Gastrocnemius medialis (tissue), 4 donors: ENCODE data around the gene IL16. TPM values are rescaled to one million over a fixed set of nuclear protein-coding genes. Genes with fewer than 3 reads are reported as not detected.

Experiments
- ATAC-seq, 2 donors: fragments of 150-250 bp; one replicate each; pipeline ENCODE4 v1.9.1; 2016
- DNase-seq, 2 donors: peaks; one replicate each; pipeline ENCODE4 v3.0.0-alpha.2; 2019
- H3K27ac ChIP-seq, 4 donors: fragments of 200-600 bp; sonication (generic); 1 replicate in 1 of 4; 2 replicates in 3 of 4; pipeline ENCODE4 v1.5.1; 2016 to 2018; ENCODE audit warnings: mild to moderate bottlenecking in 2 of 4, moderate library complexity in 1 of 4
- H3K27me3 ChIP-seq, 3 donors: fragments of 200-600 bp; sonication (generic) in 2 of 3; 1 replicate in 1 of 3; 2 replicates in 2 of 3; pipeline versions ENCODE4 v1.5.1 to v1.6.0; 2016 to 2019; ENCODE audit warnings: mild to moderate bottlenecking in 1 of 3, moderate library complexity in 1 of 3
- H3K36me3 ChIP-seq, 2 donors: fragments of 200-600 bp; sonication (generic) in 1 of 2; one replicate each; pipeline ENCODE4 v1.5.1; 2017 to 2018
- H3K4me1 ChIP-seq, 2 donors: fragments of 200-600 bp; sonication (generic) in 1 of 2; one replicate each; pipeline ENCODE4 v1.5.1; 2016 to 2017; ENCODE audit warnings: mild to moderate bottlenecking in 2 of 2
- H3K4me3 ChIP-seq, 4 donors: fragments of 200-600 bp; sonication (generic) in 3 of 4; 1 replicate in 1 of 4; 2 replicates in 3 of 4; pipeline ENCODE4 v1.5.1; 2016 to 2019; ENCODE audit warnings: mild to moderate bottlenecking in 2 of 4
- H3K9me3 ChIP-seq, 3 donors: fragments of 200-600 bp; sonication (generic) in 2 of 3; 1 replicate in 1 of 3; 2 replicates in 2 of 3; pipeline ENCODE4 v1.5.1; 2016 to 2019
- CTCF ChIP-seq, 5 experiments: fragments of 450-650 bp in 3 of 5; fragments of 200-600 bp in 2 of 5; sonication (generic) in 2 of 5; IDR thresholded peaks in 4 of 5; conservative IDR thresholded peaks in 1 of 5; 1 replicate in 4 of 5; 2 replicates in 1 of 5; pipeline ENCODE4 v1.5.1; 2016 to 2019; ENCODE audit warnings: antibody characterized with exemption in 5 of 5, mild to moderate bottlenecking in 3 of 5, moderate library complexity in 3 of 5
- POLR2A ChIP-seq, 2 donors: fragments of 450-650 bp; IDR thresholded peaks; one replicate each; pipeline ENCODE4 v1.6.1; 2017; ENCODE audit warnings: antibody characterized with exemption in 2 of 2, mild to moderate bottlenecking in 2 of 2, moderate library complexity in 2 of 2
- in situ Hi-C, 4 donors: fragments of 200-750 bp; cut with MboI; loops; one replicate each; pipeline versions ENCODE4 v1.15.0 to v1.8.0; 2017; ENCODE audit warnings: low sequenced_read_pairs in 4 of 4
- intact Hi-C: fragments of 100-400 bp; cut with DNase I; formaldehyde crosslinking; loops from one replicate; pipeline ENCODE4 v1.15.1; 2023; ENCODE audit warnings: low total_unique reads
- total RNA-seq, 4 donors: library from RNA; depleted of rRNA; stranded (reverse); fragments of >200 nt; gene quantifications; one replicate each; pipeline versions ENCODE4 v1.1.0 to v1.2.3, GENCODE V29; 2016

The IL16 gene
- total RNA-seq, 4 donors from 2014 or later: 3.3 to 4.5 (median 4.3) TPM

- no peak for ATAC-seq
- H3K4me1 ChIP-seq: peaks cover 0 to 17% of the 10 kb centered on the region in 2 donors
- DNase-seq: no peak
- H3K9me3 ChIP-seq: no peaks in the 10 kb centered on the region
- H3K4me3 ChIP-seq: no peak overlapping the region
- no peaks in the 10 kb centered on the region for H3K36me3 ChIP-seq
- TF ChIP-seq CTCF (IDR thresholded peaks at IDR 0.05 in 4 of 5, conservative IDR thresholded peaks at IDR 0.05 in 1 of 5): no peak
- no peak for TF ChIP-seq POLR2A (IDR thresholded peaks at IDR 0.05)
- H3K27me3 ChIP-seq: no peaks in the 10 kb centered on the region
- no peak overlapping the region for H3K27ac ChIP-seq
- in situ Hi-C loops (no loop called here), intact Hi-C loops (no loop called here)
Observed at GRCh38 chr15:81227716-81228115, 31.0 kb downstream of the IL16 start.

GRCh38 chr15:81229586-81229985, 32.9 kb downstream of the IL16 start:
- no peaks in the 10 kb centered on the region for H3K36me3 ChIP-seq
- TF ChIP-seq CTCF (IDR thresholded peaks at IDR 0.05 in 4 of 5, conservative IDR thresholded peaks at IDR 0.05 in 1 of 5) (no peak), POLR2A (IDR thresholded peaks at IDR 0.05) (no peak)
- DNase-seq (peak in 1 of 2 donors; percentile 70), ATAC-seq (peak; percentile 46 to 78)
- intact Hi-C loops: no loop called here
- H3K27ac ChIP-seq: peak overlapping the region in 3 of 4 donors; percentile 14 to 59 (median 48)
- H3K27me3 ChIP-seq: no peaks in the 10 kb centered on the region
- no peaks in the 10 kb centered on the region for H3K9me3 ChIP-seq
- in situ Hi-C loops: no loop called here
- H3K4me1 ChIP-seq: peaks cover 0 to 17% of the 10 kb centered on the region in 2 donors
- no peak overlapping the region for H3K4me3 ChIP-seq

- Histone ChIP-seq H3K4me1 (peaks cover 0 to 3% of the 10 kb centered on the region in 2 donors), H3K27me3 (no peaks in the 10 kb centered on the region), H3K4me3 (no peak overlapping the region), H3K27ac (peak overlapping the region in 1 of 4 donors; percentile 7), H3K36me3 (no peaks in the 10 kb centered on the region), H3K9me3 (no peaks in the 10 kb centered on the region)
- in situ Hi-C loops: no loop called here
- DNase-seq: no peak
- no peak for ATAC-seq
- intact Hi-C loops: no loop called here
- no peak for TF ChIP-seq CTCF (IDR thresholded peaks at IDR 0.05 in 4 of 5, conservative IDR thresholded peaks at IDR 0.05 in 1 of 5)
- no peak for TF ChIP-seq POLR2A (IDR thresholded peaks at IDR 0.05)
Observed at GRCh38 chr15:81235276-81236123, 38.8 kb downstream of the IL16 start.

- intact Hi-C loops (no loop called here), in situ Hi-C loops (no loop called here)
- TF ChIP-seq CTCF (IDR thresholded peaks at IDR 0.05 in 4 of 5, conservative IDR thresholded peaks at IDR 0.05 in 1 of 5) (no peak), POLR2A (IDR thresholded peaks at IDR 0.05) (no peak)
- H3K4me3 ChIP-seq: no peak overlapping the region
- no peak overlapping the region for H3K27ac ChIP-seq
- no peaks in the 10 kb centered on the region for H3K27me3 ChIP-seq
- DNase-seq (no peak), ATAC-seq (peak; percentile 52 to 53)
- H3K36me3 ChIP-seq: no peaks in the 10 kb centered on the region
- peaks cover 0 to 8% (median 0%) of the 10 kb centered on the region in 3 donors for H3K9me3 ChIP-seq
- peaks cover 0 to 3% of the 10 kb centered on the region in 2 donors for H3K4me1 ChIP-seq
Observed at GRCh38 chr15:81239190-81239589, 42.5 kb downstream of the IL16 start.
